HL-60 (cell line): ENCODE measurements around the gene EFCAB8.

Source experiments
- SPI1 ChIP-seq: IDR thresholded peaks from 2 replicates; pipeline ENCODE4 v1.6.1; 2012; ENCODE audit warnings: low read depth, mild to moderate bottlenecking, borderline replicate concordance
- TF ChIP-seq, protein P1 (sequence below): IDR thresholded peaks from one replicate; pipeline ENCODE4 v1.5.1; 2011; ENCODE audit warnings: low read length, control low read depth, inconsistent platforms; ENCODE audit not compliant: insufficient read depth
- TF ChIP-seq, protein P2 (sequence below): IDR thresholded peaks from 2 replicates; pipeline ENCODE4 v1.6.1; 2012; ENCODE audit warnings: low read depth; ENCODE audit not compliant: insufficient replicate concordance

DNA sequence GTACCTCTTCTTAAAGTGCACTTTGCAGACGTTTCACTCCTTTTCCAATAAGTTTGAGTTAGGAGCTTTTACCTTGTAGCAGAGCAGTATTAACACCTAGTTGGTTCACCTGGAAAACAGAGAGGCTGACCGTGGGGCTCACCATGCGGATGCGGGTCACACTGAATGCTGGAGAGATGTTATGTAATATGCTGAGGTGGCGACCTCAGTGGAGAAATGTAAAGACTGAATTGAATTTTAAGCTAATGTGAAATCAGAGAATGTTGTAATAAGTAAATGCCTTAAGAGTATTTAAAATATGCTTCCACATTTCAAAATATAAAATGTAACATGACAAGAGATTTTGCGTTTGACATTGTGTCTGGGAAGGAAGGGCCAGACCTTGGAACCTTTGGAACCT lies 9.9 kb upstream of the EFCAB8 start:
- TF ChIP-seq, protein P1, sequence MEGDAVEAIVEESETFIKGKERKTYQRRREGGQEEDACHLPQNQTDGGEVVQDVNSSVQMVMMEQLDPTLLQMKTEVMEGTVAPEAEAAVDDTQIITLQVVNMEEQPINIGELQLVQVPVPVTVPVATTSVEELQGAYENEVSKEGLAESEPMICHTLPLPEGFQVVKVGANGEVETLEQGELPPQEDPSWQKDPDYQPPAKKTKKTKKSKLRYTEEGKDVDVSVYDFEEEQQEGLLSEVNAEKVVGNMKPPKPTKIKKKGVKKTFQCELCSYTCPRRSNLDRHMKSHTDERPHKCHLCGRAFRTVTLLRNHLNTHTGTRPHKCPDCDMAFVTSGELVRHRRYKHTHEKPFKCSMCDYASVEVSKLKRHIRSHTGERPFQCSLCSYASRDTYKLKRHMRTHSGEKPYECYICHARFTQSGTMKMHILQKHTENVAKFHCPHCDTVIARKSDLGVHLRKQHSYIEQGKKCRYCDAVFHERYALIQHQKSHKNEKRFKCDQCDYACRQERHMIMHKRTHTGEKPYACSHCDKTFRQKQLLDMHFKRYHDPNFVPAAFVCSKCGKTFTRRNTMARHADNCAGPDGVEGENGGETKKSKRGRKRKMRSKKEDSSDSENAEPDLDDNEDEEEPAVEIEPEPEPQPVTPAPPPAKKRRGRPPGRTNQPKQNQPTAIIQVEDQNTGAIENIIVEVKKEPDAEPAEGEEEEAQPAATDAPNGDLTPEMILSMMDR = no peak
- no peak for TF ChIP-seq SPI1
- TF ChIP-seq, protein P2, sequence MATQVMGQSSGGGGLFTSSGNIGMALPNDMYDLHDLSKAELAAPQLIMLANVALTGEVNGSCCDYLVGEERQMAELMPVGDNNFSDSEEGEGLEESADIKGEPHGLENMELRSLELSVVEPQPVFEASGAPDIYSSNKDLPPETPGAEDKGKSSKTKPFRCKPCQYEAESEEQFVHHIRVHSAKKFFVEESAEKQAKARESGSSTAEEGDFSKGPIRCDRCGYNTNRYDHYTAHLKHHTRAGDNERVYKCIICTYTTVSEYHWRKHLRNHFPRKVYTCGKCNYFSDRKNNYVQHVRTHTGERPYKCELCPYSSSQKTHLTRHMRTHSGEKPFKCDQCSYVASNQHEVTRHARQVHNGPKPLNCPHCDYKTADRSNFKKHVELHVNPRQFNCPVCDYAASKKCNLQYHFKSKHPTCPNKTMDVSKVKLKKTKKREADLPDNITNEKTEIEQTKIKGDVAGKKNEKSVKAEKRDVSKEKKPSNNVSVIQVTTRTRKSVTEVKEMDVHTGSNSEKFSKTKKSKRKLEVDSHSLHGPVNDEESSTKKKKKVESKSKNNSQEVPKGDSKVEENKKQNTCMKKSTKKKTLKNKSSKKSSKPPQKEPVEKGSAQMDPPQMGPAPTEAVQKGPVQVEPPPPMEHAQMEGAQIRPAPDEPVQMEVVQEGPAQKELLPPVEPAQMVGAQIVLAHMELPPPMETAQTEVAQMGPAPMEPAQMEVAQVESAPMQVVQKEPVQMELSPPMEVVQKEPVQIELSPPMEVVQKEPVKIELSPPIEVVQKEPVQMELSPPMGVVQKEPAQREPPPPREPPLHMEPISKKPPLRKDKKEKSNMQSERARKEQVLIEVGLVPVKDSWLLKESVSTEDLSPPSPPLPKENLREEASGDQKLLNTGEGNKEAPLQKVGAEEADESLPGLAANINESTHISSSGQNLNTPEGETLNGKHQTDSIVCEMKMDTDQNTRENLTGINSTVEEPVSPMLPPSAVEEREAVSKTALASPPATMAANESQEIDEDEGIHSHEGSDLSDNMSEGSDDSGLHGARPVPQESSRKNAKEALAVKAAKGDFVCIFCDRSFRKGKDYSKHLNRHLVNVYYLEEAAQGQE = no peak
